NCI-H345 (cell line): ENCODE data around the gene ZXDC.

Experiments
- DNase-seq: peaks from one replicate; lab custom pipeline; 2025; lab: John Stamatoyannopoulos, UW

Gene ZXDC

GRCh38 chr3:126393563-126393962 lies 82.1 kb downstream of the ZXDC start:
- DNase-seq: no peak

DNA sequence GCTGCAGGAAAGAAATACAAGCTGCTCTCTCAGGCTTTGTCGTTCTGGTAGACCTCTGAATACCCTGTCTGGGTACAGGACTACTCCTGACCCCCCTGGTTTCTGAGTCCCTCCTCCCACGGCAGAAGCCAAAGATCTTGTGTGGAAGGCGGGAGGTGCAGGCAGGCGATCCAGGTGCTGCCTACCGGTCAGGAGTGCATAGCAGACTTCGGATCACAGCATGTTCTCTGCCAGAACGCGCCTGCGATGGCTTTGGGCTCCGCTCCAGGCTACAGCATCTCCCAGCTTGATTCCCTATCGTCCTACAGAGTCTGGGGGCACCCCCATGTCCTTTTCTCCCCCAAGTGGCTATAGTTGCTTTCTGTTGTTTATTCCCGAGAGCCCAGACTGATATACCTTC lies 83.4 kb downstream of the ZXDC start:
- no peak for DNase-seq

GRCh38 chr3:126391631-126392030 lies 84.1 kb downstream of the ZXDC start:
- DNase-seq: no peak

- no peak for DNase-seq
These were observed 84.9 kb downstream of the ZXDC start for GRCh38 chr3:126390751-126391150.

- no peak for DNase-seq
These were observed 85.5 kb downstream of the ZXDC start for GRCh38 chr3:126390201-126390600.

- no peak for DNase-seq
These were observed 85.9 kb downstream of the ZXDC start for GRCh38 chr3:126389794-126390146.

- DNase-seq: peak; percentile 59
These were observed 86.4 kb downstream of the ZXDC start for GRCh38 chr3:126389112-126389793.
